GM12891 (cell line): ENCODE measurements around the gene SEC22A.

ENCODE experiments used
- DNase-seq: peaks from one replicate; pipeline ENCODE4 v3.0.0; 2011; ENCODE audit warnings: low spot score; ENCODE audit not compliant: insufficient read length
- FAIRE-seq: peaks from 2 replicates; lab custom pipeline; 2011; peaks lifted over from hg19 to GRCh38; lab: Jason Lieb, UNC
- PAX5 ChIP-seq: IDR thresholded peaks from 2 replicates; pipeline ENCODE4 v1.6.1; 2011; ENCODE audit warnings: low read length, moderate library complexity, mild to moderate bottlenecking; ENCODE audit not compliant: insufficient read depth, severe bottlenecking
- POLR2A ChIP-seq: IDR thresholded peaks from 2 replicates; pipeline ENCODE4 v1.6.1; 2011; ENCODE audit warnings: low read depth, low read length, control low read depth
- POLR2AphosphoS5 ChIP-seq: IDR thresholded peaks from 2 replicates; pipeline ENCODE4 v1.6.1; 2011; ENCODE audit warnings: low read depth, low read length, control low read depth
- POU2F2 ChIP-seq: IDR thresholded peaks from 2 replicates; pipeline ENCODE4 v1.6.1; 2011; ENCODE audit warnings: low read depth, mild to moderate bottlenecking, control low read depth, low read length, moderate library complexity
- SPI1 ChIP-seq: IDR thresholded peaks from 2 replicates; pipeline ENCODE4 v1.6.1; 2011; ENCODE audit warnings: low read depth, low read length, control low read depth
- TAF1 ChIP-seq: IDR thresholded peaks from 2 replicates; pipeline ENCODE4 v1.6.1; 2011; ENCODE audit warnings: low read depth, low read length, control low read depth

SEC22A gene

DNA sequence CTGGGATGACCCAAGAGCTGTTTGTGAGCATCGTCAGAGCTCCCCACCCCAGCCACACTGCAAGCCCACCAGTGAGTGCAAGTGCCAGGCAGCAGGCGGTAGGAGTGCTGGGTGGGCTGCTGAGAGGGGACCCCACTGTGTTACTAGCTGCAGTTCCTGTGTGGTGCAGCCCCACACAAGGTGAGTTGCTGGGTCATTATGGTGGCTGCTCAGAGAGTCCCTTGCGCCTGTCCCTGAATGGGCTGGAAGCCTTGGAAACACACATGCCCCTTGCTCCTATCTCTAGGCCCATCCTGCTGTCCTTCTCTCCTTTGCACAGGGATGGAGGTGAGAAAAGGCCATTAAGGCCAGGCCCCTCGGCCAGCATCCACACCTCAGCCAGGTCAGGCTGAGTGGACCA lies 83.7 kb downstream of the SEC22A start:
- TF ChIP-seq POLR2A (no peak), POLR2AphosphoS5 (no peak), PAX5 (no peak), POU2F2 (no peak), TAF1 (no peak), SPI1 (no peak)
- DNase-seq, result no peak
- FAIRE-seq, result no peak

DNA sequence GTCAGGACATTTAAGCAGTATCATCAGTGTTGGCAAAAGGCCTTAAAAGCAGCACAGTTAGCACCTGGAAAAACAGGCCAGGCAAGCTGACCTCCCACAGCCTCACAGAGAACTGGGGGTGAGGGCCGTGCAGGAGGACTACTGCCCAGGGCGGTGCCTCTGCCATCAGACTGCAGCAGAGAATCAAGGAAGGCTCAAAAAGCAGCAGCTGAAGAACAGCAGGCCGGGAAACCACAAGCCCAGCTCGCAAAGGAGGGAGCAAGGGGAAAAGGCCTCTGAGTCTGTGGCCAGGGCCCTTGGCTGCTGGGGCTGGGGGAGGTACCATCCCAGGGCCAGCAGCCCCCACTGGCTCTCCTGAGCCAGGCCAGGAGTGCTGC lies 84.2 kb downstream of the SEC22A start:
- no peak for FAIRE-seq
- no peak for TF ChIP-seq POLR2A
- no peak for TF ChIP-seq PAX5
- TF ChIP-seq TAF1, result no peak
- no peak for TF ChIP-seq SPI1
- TF ChIP-seq POU2F2, result no peak
- TF ChIP-seq POLR2AphosphoS5, result no peak
- DNase-seq, result no peak

DNA sequence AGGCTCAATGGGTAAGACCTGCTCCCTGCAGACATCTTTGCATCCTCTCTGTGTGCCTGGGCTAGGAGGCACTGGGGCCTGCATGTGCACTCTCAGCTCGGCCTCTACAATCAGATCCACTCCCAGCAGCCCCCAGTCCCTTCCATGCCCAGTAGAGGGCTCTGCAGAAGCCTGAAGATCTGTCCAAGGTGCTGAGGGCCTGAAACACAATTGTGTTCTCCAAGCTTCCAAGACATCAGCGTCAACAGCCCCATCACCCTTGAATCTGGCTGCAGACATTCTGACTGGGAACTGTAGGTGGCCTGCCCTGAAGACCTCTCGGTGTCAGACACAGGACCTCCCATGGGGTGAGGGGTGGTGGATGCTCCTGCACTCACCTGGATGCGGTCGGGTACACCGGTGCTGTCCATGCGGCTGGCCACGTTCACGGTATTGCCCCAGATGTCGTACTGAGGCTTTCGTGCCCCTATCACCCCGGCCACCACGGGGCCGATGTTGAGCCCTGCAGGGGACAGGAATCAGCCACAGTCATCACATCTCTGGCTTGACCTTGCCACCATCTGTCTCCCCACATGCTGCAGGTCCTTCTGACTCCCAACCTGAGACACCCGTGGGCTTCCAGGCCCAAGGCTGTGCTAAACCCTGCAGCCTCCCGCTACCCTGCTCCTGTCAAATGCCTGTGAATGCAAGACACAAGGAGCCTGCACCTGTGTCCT lies 84.7 kb downstream of the SEC22A start:
- DNase-seq (peak; percentile 85), FAIRE-seq (no peak)
- TF ChIP-seq SPI1 (no peak), TAF1 (no peak), POLR2A (no peak), POU2F2 (no peak), PAX5 (no peak), POLR2AphosphoS5 (no peak)

DNA sequence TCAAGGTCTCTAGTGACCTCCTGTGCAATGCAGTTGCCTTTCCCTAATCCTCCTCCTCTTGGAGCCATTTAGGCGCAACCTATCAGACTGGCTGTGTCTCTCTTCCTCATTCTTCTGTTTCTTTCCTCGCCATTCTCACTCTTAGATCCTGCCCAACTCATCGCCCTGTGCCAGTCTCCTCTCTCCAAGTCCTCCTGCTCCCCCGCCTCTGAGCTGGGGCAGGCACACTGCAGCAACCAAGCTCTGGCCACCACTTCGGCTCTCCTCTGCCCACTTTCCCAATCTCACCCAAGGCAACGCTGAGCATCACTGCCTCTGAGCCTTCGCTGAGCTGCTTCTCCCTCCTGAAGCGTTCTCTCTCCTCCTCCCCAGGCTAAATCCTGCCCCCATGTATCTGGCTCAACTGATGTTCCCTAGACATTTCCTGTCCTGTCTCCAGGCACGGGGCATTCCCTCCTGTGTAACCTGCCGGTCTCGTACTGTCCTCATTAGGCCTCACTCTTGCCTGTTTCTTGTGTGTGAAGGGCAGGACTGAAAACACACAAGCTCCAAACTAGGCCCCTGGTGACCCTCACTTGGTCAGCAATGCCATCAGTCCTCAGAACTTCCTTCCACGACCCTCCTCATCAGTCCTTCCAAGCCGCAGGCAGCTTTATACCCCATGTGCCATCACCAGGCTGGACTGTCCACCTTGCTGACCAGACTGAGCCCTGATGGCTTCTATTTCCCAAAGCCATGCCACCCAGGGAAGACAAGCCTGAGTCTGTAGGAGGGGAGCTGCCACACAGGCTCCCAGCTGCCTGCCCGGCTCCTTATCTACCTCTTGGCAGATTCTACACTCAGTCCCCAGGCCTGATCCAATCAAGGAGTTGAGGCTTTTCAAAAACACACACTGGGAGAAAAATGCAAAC lies 85.6 kb downstream of the SEC22A start:
- DNase-seq (no peak), FAIRE-seq (no peak)
- TF ChIP-seq SPI1, result no peak
- no peak for TF ChIP-seq PAX5
- TF ChIP-seq POU2F2, result no peak
- TF ChIP-seq TAF1, result no peak
- no peak for TF ChIP-seq POLR2A
- TF ChIP-seq POLR2AphosphoS5, result no peak

DNA sequence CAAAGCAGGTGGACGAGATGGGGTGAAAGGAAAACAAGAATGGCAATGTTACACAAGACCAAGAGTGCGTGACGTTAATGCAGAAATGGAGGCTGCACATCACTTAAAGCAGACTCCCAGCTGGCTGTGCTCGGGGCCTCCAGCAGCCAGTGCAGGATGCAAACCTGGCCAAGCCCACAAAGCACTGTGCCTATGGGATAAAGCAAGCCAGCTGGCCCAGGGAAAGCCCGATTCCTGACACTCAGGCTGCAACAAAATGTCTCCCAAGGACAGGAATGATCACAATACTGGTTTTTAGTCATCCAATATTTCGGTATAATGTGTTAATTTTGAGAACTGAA lies 86.2 kb downstream of the SEC22A start:
- no peak for FAIRE-seq
- DNase-seq, result no peak
- TF ChIP-seq POU2F2, result no peak
- TF ChIP-seq POLR2A, result no peak
- TF ChIP-seq PAX5, result no peak
- TF ChIP-seq POLR2AphosphoS5, result no peak
- no peak for TF ChIP-seq SPI1
- TF ChIP-seq TAF1, result no peak

DNA sequence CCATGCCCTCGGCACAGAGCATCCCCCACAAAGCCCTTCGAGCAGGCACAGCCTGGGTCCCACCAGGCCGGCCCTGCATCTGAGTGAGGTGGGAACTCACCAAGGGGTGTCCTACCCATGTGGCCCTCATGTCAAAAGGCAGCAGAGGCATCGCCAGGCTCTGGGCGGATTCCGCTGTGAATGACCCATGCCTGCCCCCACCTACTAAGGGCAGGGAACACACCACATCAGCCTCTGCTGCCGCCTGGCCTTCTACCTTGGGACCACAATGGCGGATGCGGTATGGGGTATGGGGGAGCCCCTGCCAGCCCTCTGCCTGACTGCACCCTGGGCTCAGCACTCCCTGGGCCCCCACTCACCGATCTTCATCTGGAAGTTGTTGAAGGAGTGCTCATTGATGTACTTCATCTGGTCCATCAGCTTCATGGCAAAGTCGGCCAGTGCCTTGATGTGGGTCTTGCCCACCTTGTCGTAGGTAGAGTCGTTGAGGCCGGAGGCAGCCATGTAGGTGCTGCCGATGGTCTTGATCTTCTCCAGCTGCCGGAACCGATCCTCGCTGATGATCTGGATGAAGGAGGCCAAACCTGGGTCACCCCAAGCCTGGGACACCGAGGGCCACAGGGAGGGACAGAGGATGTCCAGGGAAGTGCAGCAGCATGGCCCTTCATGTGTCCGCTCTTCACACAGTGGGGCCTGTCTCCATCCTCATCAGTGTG lies 87.8 kb downstream of the SEC22A start:
- DNase-seq (no peak), FAIRE-seq (no peak)
- TF ChIP-seq SPI1 (no peak), POLR2AphosphoS5 (no peak), TAF1 (no peak), POU2F2 (no peak), POLR2A (no peak), PAX5 (no peak)

DNA sequence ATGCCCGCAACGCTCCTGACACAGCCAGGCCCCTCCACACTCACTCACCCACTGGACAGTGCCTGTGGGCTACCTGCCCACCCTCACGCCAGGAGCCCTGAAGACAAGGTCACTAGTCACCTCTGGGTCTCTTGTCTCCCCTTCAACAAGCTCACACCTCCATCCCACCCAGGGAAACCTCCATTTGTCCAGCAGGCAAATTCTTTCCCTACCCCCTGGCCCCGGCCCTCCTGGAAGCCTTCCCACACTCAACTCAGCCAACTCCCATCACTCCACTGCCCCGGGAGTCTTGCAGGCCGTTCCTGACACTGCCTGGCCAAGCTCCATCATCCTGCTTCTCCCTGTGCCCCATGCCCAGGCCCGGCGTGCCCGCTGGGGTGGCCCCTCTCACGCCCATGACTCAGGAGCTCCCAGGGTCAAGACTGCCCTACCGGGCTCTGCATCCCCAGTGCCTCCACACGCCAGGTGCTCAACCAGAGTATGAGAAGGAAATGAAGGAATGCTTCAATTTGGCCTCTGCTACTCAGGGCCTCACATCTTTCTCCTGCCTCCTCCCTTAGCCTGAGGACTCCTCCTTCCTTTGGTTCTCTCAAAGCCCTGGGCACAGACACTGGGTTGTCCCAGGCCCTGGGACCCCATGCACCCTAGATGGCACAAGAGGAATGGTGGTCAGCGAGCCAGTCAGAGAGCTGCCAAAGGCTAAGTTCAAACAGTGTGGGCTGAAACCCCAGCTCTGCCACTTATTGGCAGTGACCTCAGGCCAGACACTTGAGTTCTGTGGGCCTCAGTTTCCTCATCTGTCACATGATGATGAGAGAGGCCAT lies 88.6 kb downstream of the SEC22A start:
- TF ChIP-seq POLR2A (no peak), TAF1 (no peak), POLR2AphosphoS5 (no peak), PAX5 (no peak), SPI1 (no peak), POU2F2 (no peak)
- FAIRE-seq (no peak), DNase-seq (no peak)

DNA sequence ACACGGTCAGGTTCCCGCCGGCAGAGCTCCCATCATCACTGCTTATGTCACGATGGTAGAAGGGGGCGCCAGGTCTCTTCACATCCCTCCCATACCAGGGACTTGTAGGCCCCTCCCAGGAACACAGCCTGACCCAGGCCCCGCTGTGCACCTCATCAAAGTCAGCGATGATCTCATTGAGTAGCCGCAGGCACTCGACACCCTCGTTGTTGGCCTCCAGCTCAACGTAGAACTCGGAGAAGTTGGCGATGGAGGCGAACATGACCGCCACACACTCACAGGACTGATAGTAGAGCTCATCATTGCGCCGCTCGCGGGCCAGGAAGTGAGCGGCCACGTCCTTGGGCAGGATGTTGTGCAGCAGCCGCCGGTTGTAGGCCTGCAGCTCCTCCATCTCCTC lies 89.2 kb downstream of the SEC22A start:
- FAIRE-seq, result no peak
- TF ChIP-seq POLR2AphosphoS5 (no peak), POU2F2 (no peak), TAF1 (no peak), SPI1 (no peak), POLR2A (no peak), PAX5 (no peak)
- no peak for DNase-seq
